NT2/D1 (cell line): ENCODE measurements around the gene ACVR1.

Experiments used
- SUZ12 ChIP-seq: IDR thresholded peaks from 2 replicates; pipeline ENCODE4 v1.6.1; 2011; ENCODE audit not compliant: insufficient read length, insufficient read depth; ENCODE audit errors: extremely low read depth
- YY1 ChIP-seq: IDR thresholded peaks from 2 replicates; pipeline ENCODE4 v1.6.1; 2011; ENCODE audit not compliant: insufficient read length, insufficient read depth
- ZNF274 ChIP-seq: IDR thresholded peaks from 2 replicates; pipeline ENCODE4 v1.6.1; 2011; ENCODE audit warnings: mild to moderate bottlenecking, low read depth, low read length

- no peak for TF ChIP-seq ZNF274
- TF ChIP-seq YY1, result no peak
- no peak for TF ChIP-seq SUZ12
Observed at GRCh38 chr2:157746234-157746950, 129.7 kb downstream of the ACVR1 start.
